Endothelial cell of umbilical vein (primary cell): Measurements from ENCODE around the gene TMEM108. TPM values are rescaled to one million over a fixed set of nuclear protein-coding genes. Genes with fewer than 3 reads are reported as not detected.

Experiments used
- BruUV-seq: library from RNA; stranded (reverse); fragments of 400-500 nt; replicated peaks from 2 replicates; lab custom pipeline; 2021; lab: Mats Ljungman, UMichigan
- CTCF ChIA-PET: fragments of 300-600, 350-600 bp; sonication (Branson Sonifier 250); formaldehyde crosslinking; loops from one replicate; lab custom pipeline; 2021; ENCODE audit warnings: antibody characterized with exemption, inconsistent platforms; lab: Charles Lee
- POLR2A ChIA-PET: fragments of 300-600, 350-600 bp; sonication (Branson Sonifier 250); formaldehyde crosslinking; loops from one replicate; lab custom pipeline; 2021; ENCODE audit warnings: antibody characterized with exemption, inconsistent platforms; lab: Charles Lee
- DNase-seq: peaks from one replicate; pipeline ENCODE4 v3.0.0-alpha.2; 2011; ENCODE audit warnings: low read depth, low spot score
- FAIRE-seq: peaks from 2 replicates; lab custom pipeline; 2011; peaks lifted over from hg19 to GRCh38; lab: Jason Lieb, UNC
- H2AFZ ChIP-seq: 2 replicates; pipeline ENCODE4 v1.6.0; 2012; ENCODE audit warnings: low read depth, low read length, control low read depth, inconsistent platforms
- H3K27ac ChIP-seq: 2 replicates; pipeline ENCODE4 v1.5.1; 2011; ENCODE audit warnings: low read depth, mild to moderate bottlenecking, control low read depth, low read length, moderate library complexity; ENCODE audit not compliant: insufficient read depth
- H3K27me3 ChIP-seq, 2 experiments: 2 replicates each; pipeline versions ENCODE4 v1.6.0 to v1.6.1; 2011; ENCODE audit warnings: low read length in 2 of 2, mixed read lengths in 1 of 2; ENCODE audit not compliant: control insufficient read depth in 2 of 2, insufficient read depth in 2 of 2
- H3K36me3 ChIP-seq, 2 experiments: 2 replicates in 1 of 2; 3 replicates in 1 of 2; pipeline ENCODE4 v1.5.1; 2011; ENCODE audit warnings: low read length in 2 of 2, mild to moderate bottlenecking in 1 of 2, moderate library complexity in 1 of 2; ENCODE audit not compliant: control insufficient read depth in 2 of 2, insufficient read depth in 2 of 2; ENCODE audit errors: extremely low read depth in 1 of 2
- H3K4me1 ChIP-seq: 3 replicates; pipeline ENCODE4 v1.5.1; 2011; ENCODE audit warnings: mild to moderate bottlenecking, low read length; ENCODE audit not compliant: control insufficient read depth, insufficient read depth; ENCODE audit errors: extremely low read depth
- H3K4me2 ChIP-seq: 2 replicates; pipeline ENCODE4 v1.6.1; 2011; ENCODE audit warnings: low read length, control low read depth, mixed read lengths; ENCODE audit not compliant: insufficient read depth
- H3K4me3 ChIP-seq, 3 experiments: fragments of 200-600 bp in 1 of 3; sonication (generic), shearing (Covaris generic) in 1 of 3; replicated peaks in 1 of 3; 2 replicates each; pipeline ENCODE4 v1.5.1; 2011 to 2016; ENCODE audit warnings: control low read depth in 3 of 3, low read length in 3 of 3, mild to moderate bottlenecking in 2 of 3, inconsistent platforms in 1 of 3, low read depth in 1 of 3, moderate library complexity in 1 of 3; ENCODE audit not compliant: insufficient read depth in 1 of 3
- H3K79me2 ChIP-seq: 2 replicates; pipeline ENCODE4 v1.6.0; 2012; ENCODE audit warnings: low read length, inconsistent platforms; ENCODE audit not compliant: control insufficient read depth, insufficient read depth
- H3K9ac ChIP-seq: replicated peaks from 2 replicates; pipeline ENCODE3; 2011; ENCODE audit warnings: low read length, control low read depth; ENCODE audit not compliant: insufficient read depth; ENCODE audit errors: extremely low read depth
- H3K9me1 ChIP-seq: replicated peaks from 3 replicates; pipeline ENCODE4 v1.6.0; 2011; ENCODE audit warnings: mild to moderate bottlenecking, low read length; ENCODE audit not compliant: control insufficient read depth, insufficient read depth; ENCODE audit errors: extremely low read depth
- H3K9me3 ChIP-seq: replicated peaks from 2 replicates; pipeline ENCODE4 v1.5.1; 2012; ENCODE audit warnings: low read length, inconsistent platforms; ENCODE audit not compliant: control insufficient read depth, insufficient read depth
- H4K20me1 ChIP-seq: replicated peaks from 2 replicates; pipeline ENCODE3; 2011; ENCODE audit warnings: mild to moderate bottlenecking, low read length; ENCODE audit not compliant: control insufficient read depth, insufficient read depth; ENCODE audit errors: extremely low read depth
- EZH2 ChIP-seq: IDR thresholded peaks from 2 replicates; pipeline ENCODE4 v1.6.1; 2012; ENCODE audit warnings: borderline replicate concordance, low read depth, mild to moderate bottlenecking, moderate library complexity, low read length, inconsistent platforms; ENCODE audit not compliant: severe bottlenecking
- GATA2 ChIP-seq: IDR thresholded peaks from 2 replicates; pipeline ENCODE4 v1.7.0; 2011; ENCODE audit warnings: low read depth, mild to moderate bottlenecking, moderate library complexity, mixed read lengths, low read length; ENCODE audit not compliant: insufficient read length, insufficient read depth
- MAX ChIP-seq: IDR thresholded peaks from 2 replicates; pipeline ENCODE4 v1.6.1; 2011; ENCODE audit not compliant: insufficient read depth, insufficient read length
- MYC ChIP-seq: IDR thresholded peaks from one replicate; pipeline ENCODE4 v1.6.1; 2011; ENCODE audit warnings: mild to moderate bottlenecking, low read depth, low read length
- POLR2A ChIP-seq: IDR thresholded peaks from 2 replicates; pipeline ENCODE4 v1.6.1; 2012; ENCODE audit warnings: low read depth, mild to moderate bottlenecking, control low read depth, low read length
- dilution Hi-C: fragments of 300-500 bp; cut with MboI; formaldehyde crosslinking; loops from one replicate; pipeline ENCODE4 v1.15.0; 2019; ENCODE audit warnings: low sequenced_read_pairs; ENCODE audit not compliant: extremely low pct_ligation_motif_present
- intact Hi-C: fragments of 100-400 bp; cut with micrococcal nuclease; formaldehyde crosslinking; loops from one replicate; pipeline ENCODE4 v1.10.0; 2022
- polyA plus RNA-seq, 4 experiments: library from polyadenylated mRNA; depleted of rRNA in 3 of 4; stranded (reverse) in 3 of 4; unstranded in 1 of 4; fragments of >200 nt; gene quantifications; 2 replicates each; pipeline versions ENCODE4 v1.2.1 to v1.2.3, GENCODE V29; 2011 to 2012; ENCODE audit warnings: missing spikeins in 1 of 4
- total RNA-seq: library from RNA; stranded (reverse); gene quantifications from 2 replicates; pipeline ENCODE4 v1.2.3, GENCODE V29; 2021

The TMEM108 gene
- total and polyA plus RNA-seq, 2 donors (not counting 3 experiments of a cell fraction or from before 2014, with no cell fraction given) = 0.40 to 1.1 TPM

- FAIRE-seq (no peak), DNase-seq (no peak)
- no peaks in the 10 kb centered on the region for H3K9me1 ChIP-seq
- H3K36me3 ChIP-seq = no peaks in the 10 kb centered on the region
- H3K79me2 ChIP-seq = no peaks in the 10 kb centered on the region
- POLR2A ChIA-PET = no interaction called here
- intact Hi-C loops (loop anchor here (5.0 kb wide), 1 partner anchor 167 kb away; no protein-coding TSS in a partner anchor), dilution Hi-C loops (no loop called here)
- no peaks in the 10 kb centered on the region for H3K27me3 ChIP-seq
- no peak overlapping the region for H3K9ac ChIP-seq
- BruUV-seq = no TSS peak
- no peak for TF ChIP-seq EZH2
- no peak for TF ChIP-seq POLR2A
- TF ChIP-seq MYC = no peak
- TF ChIP-seq MAX = no peak
- no peak overlapping the region for H3K27ac ChIP-seq
- no peaks in the 10 kb centered on the region for H3K9me3 ChIP-seq
- no peak overlapping the region for H3K4me3 ChIP-seq
- H4K20me1 ChIP-seq = no peaks in the 10 kb centered on the region
- no peak overlapping the region for H2AFZ ChIP-seq
- H3K4me1 ChIP-seq = no peaks in the 10 kb centered on the region
- CTCF ChIA-PET = no interaction called here
- H3K4me2 ChIP-seq = no peak overlapping the region
Measured at GRCh38 chr3:133213937-133214336, 175.7 kb downstream of the TMEM108 start.

GRCh38 chr3:133227813-133228212 lies 189.6 kb downstream of the TMEM108 start:
- BruUV-seq = no TSS peak
- Histone ChIP-seq H3K9ac (no peak overlapping the region), H3K79me2 (no peaks in the 10 kb centered on the region), H3K27ac (no peak overlapping the region), H3K27me3 (no peaks in the 10 kb centered on the region), H3K4me2 (no peak overlapping the region), H2AFZ (no peak overlapping the region), H3K36me3 (no peaks in the 10 kb centered on the region), H3K4me1 (no peaks in the 10 kb centered on the region), H3K9me1 (no peaks in the 10 kb centered on the region), H3K4me3 (no peak overlapping the region), H3K9me3 (no peaks in the 10 kb centered on the region), H4K20me1 (no peaks in the 10 kb centered on the region)
- DNase-seq (no peak), FAIRE-seq (no peak)
- intact Hi-C loops (no loop called here), dilution Hi-C loops (no loop called here)
- no peak for TF ChIP-seq GATA2
- POLR2A ChIA-PET = no interaction called here
- CTCF ChIA-PET = no interaction called here
